GM10847 (cell line): ENCODE measurements around the gene TUBB4A.

Experiments
- POLR2A ChIP-seq: IDR thresholded peaks from 2 replicates; pipeline ENCODE4 v1.6.1; 2011; ENCODE audit not compliant: insufficient read length; ENCODE audit errors: extremely low read depth

The TUBB4A gene

GRCh38 chr19:6501740-6502648 lies at the start of gene TUBB4A:
Gene TUBB4A, minus strand, starts transcription at chr19:6502309. Its CDS starts 97 bp downstream, at chr19:6502212.
- TF ChIP-seq POLR2A = peak; percentile 20

GRCh38 chr19:6551091-6551490 lies 49.0 kb upstream of the TUBB4A start:
- no peak for TF ChIP-seq POLR2A

GRCh38 chr19:6543866-6544347 lies 41.8 kb upstream of the TUBB4A start:
- no peak for TF ChIP-seq POLR2A

- no peak for TF ChIP-seq POLR2A
Observed at GRCh38 chr19:6540918-6541689, 39.0 kb upstream of the TUBB4A start.

GRCh38 chr19:6539514-6539913 lies 37.4 kb upstream of the TUBB4A start:
- no peak for TF ChIP-seq POLR2A

- no peak for TF ChIP-seq POLR2A
Observed at GRCh38 chr19:6535558-6536137, 33.5 kb upstream of the TUBB4A start.

GRCh38 chr19:6534451-6535093 lies 32.5 kb upstream of the TUBB4A start:
- no peak for TF ChIP-seq POLR2A

GRCh38 chr19:6533746-6534418 lies 31.8 kb upstream of the TUBB4A start:
- TF ChIP-seq POLR2A = no peak

GRCh38 chr19:6533000-6533328 lies 30.9 kb upstream of the TUBB4A start:
- TF ChIP-seq POLR2A = no peak

GRCh38 chr19:6532244-6532999 lies 30.3 kb upstream of the TUBB4A start:
- TF ChIP-seq POLR2A = no peak

GRCh38 chr19:6531956-6532243 lies 29.8 kb upstream of the TUBB4A start:
- TF ChIP-seq POLR2A = no peak

GRCh38 chr19:6531163-6531955 lies 29.2 kb upstream of the TUBB4A start:
- TF ChIP-seq POLR2A = no peak

- TF ChIP-seq POLR2A = peak; percentile 100
Observed at GRCh38 chr19:6530386-6531162, 28.5 kb upstream of the TUBB4A start, which contains the start of gene TNFSF9. Gene TNFSF9, plus strand, starts transcription at chr19:6531026. Its CDS starts 11 bp downstream, at chr19:6531037.

GRCh38 chr19:6529937-6530385 lies 27.9 kb upstream of the TUBB4A start:
- TF ChIP-seq POLR2A = no peak
